ENCODE results near the gene CHRNE.

DNA sequence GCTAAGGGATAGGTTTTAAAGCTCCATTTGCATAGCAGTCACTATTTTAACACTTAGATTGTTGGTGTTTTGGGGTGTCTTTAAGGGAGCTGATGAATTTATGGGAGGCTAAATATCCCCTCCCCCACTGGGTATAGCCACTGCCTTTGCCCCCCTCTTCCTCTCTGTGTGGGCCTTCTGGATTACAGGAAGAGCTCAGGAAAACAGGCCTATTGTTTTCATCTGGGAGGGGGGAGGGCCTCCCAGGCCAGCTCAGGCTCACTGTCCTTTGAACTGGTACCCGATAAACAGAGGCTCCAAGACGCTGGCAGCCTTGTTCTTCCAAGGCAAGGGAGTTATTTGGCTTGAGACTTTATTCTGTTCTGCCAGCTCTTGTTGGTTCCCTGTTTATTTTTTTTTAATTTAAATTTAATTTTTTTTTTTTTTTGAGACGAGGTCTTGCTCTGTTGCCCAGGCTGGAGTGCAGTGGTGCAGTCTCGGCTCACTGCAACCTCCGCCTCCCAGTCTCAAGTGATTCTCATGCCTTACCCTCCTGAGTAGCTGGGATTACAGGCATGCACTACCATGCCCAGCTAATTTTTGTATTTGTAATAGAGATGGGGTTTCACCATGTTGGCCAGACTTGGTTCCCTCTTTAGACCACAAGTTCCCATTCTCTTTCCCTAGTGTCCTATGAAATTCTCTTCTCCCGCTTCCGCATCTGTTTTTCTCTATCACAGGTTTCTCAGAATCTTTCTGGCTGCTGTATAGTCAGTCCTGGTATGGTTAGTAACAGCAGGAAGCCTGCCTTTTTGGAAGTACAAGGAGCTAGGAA lies 44.6 kb downstream of the CHRNE start:
- no peak for TF ChIP-seq EZH2phosphoT487 (IDR thresholded peaks at IDR 0.05; ENCODE audit: low read depth)
- TF ChIP-seq, protein P1, sequence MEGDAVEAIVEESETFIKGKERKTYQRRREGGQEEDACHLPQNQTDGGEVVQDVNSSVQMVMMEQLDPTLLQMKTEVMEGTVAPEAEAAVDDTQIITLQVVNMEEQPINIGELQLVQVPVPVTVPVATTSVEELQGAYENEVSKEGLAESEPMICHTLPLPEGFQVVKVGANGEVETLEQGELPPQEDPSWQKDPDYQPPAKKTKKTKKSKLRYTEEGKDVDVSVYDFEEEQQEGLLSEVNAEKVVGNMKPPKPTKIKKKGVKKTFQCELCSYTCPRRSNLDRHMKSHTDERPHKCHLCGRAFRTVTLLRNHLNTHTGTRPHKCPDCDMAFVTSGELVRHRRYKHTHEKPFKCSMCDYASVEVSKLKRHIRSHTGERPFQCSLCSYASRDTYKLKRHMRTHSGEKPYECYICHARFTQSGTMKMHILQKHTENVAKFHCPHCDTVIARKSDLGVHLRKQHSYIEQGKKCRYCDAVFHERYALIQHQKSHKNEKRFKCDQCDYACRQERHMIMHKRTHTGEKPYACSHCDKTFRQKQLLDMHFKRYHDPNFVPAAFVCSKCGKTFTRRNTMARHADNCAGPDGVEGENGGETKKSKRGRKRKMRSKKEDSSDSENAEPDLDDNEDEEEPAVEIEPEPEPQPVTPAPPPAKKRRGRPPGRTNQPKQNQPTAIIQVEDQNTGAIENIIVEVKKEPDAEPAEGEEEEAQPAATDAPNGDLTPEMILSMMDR (IDR thresholded peaks at IDR 0.05; ENCODE audit: low read depth, low read length), result no peak

Data from OCI-LY3 (cell line).